ENCODE results near the gene NEDD9.

NEDD9 gene

GRCh38 chr6:11139051-11139960 lies 93.2 kb downstream of the NEDD9 start:
- no peak for DNase-seq

GRCh38 chr6:11136809-11137208 lies 95.7 kb downstream of the NEDD9 start:
- no peak for DNase-seq

Measured in CD4-positive, alpha-beta T cell treated with Interleukin-1 beta for 1 hour (primary cell).